T-helper 2 cell treated with Interferon-gamma antibody and Interleukin-4, amounts not matched to agents 5 μg/mL and 100 μg/mL, for 36 hours (primary cell): ENCODE data around the gene KLHL24.
"Not testable (repeated sequence)": the region's sequence is repeated elsewhere in the genome, so short reads cannot be mapped to it uniquely, and the experiment has no call there.

Source experiments
- DNase-seq: peaks from one replicate; pipeline ENCODE4 v3.0.0; 2021; ENCODE audit warnings: low spot score
- H3K27ac Mint-ChIP-seq: one replicate; pipeline ENCODE4 v1.8.0; 2021; ENCODE audit warnings: mild to moderate bottlenecking, mixed read lengths
- H3K27me3 Mint-ChIP-seq: one replicate; pipeline ENCODE4 v1.8.0; 2021; ENCODE audit warnings: low read depth, mixed read lengths
- H3K36me3 Mint-ChIP-seq: one replicate; pipeline ENCODE4 v1.8.0; 2021; ENCODE audit warnings: low read depth, mixed read lengths
- H3K4me1 Mint-ChIP-seq: one replicate; pipeline ENCODE4 v1.8.0; 2021; ENCODE audit warnings: low read depth, mixed read lengths
- H3K4me3 Mint-ChIP-seq: one replicate; pipeline ENCODE4 v1.8.0; 2022; ENCODE audit warnings: mild to moderate bottlenecking, moderate library complexity, mixed read lengths
- H3K9me3 Mint-ChIP-seq: one replicate; pipeline ENCODE4 v1.8.0; 2021; ENCODE audit warnings: mixed read lengths

Gene KLHL24

GRCh38 chr3:183692436-183692835 is 57.0 kb downstream of the KLHL24 start:
- peaks cover 5% of the 10 kb centered on the region for H3K4me1 Mint-ChIP-seq
- H3K4me3 Mint-ChIP-seq: no peak overlapping the region
- H3K27ac Mint-ChIP-seq: no peak overlapping the region
- DNase-seq: no peak
- no peaks in the 10 kb centered on the region for H3K9me3 Mint-ChIP-seq
- no peaks in the 10 kb centered on the region for H3K36me3 Mint-ChIP-seq
- no peaks in the 10 kb centered on the region for H3K27me3 Mint-ChIP-seq

GRCh38 chr3:183695569-183696364 is 60.3 kb downstream of the KLHL24 start:
- DNase-seq: no peak
- Mint-ChIP-seq H3K4me1 (peaks cover 23% of the 10 kb centered on the region), H3K9me3 (no peaks in the 10 kb centered on the region), H3K36me3 (peaks cover 11% of the 10 kb centered on the region), H3K27ac (no peak overlapping the region), H3K4me3 (no peak overlapping the region), H3K27me3 (no peaks in the 10 kb centered on the region)

GRCh38 chr3:183697123-183697609 is 61.7 kb downstream of the KLHL24 start:
- H3K9me3 Mint-ChIP-seq: no peaks in the 10 kb centered on the region
- DNase-seq: no peak
- H3K27ac Mint-ChIP-seq: peak overlapping the region; percentile 84
- H3K36me3 Mint-ChIP-seq: peaks cover 17% of the 10 kb centered on the region
- no peaks in the 10 kb centered on the region for H3K27me3 Mint-ChIP-seq
- peaks cover 27% of the 10 kb centered on the region for H3K4me1 Mint-ChIP-seq
- H3K4me3 Mint-ChIP-seq: peak overlapping the region; percentile 76

- peaks cover 17% of the 10 kb centered on the region for H3K36me3 Mint-ChIP-seq
- peak; percentile 80 for DNase-seq
- no peaks in the 10 kb centered on the region for H3K9me3 Mint-ChIP-seq
- H3K4me3 Mint-ChIP-seq: peak within 1 kb of the TSS; percentile 88
- H3K27me3 Mint-ChIP-seq: no peaks in the 10 kb centered on the region
- peak within 1 kb of the TSS; percentile 84 for H3K27ac Mint-ChIP-seq
- H3K4me1 Mint-ChIP-seq: peaks cover 27% of the 10 kb centered on the region
Observed at GRCh38 chr3:183697610-183698317, 62.3 kb downstream of the KLHL24 start, which contains the start of gene YEATS2. Gene YEATS2 (plus strand): TSS chr3:183697797. CDS start chr3:183715163, 17,366 bp downstream.

- Mint-ChIP-seq H3K4me1 (peaks cover 28% of the 10 kb centered on the region), H3K27ac (peak overlapping the region; percentile 75), H3K4me3 (peak overlapping the region; percentile 88), H3K9me3 (no peaks in the 10 kb centered on the region), H3K27me3 (no peaks in the 10 kb centered on the region), H3K36me3 (peaks cover 17% of the 10 kb centered on the region)
- peak; percentile 23 for DNase-seq
Observed at GRCh38 chr3:183698318-183698751, 62.9 kb downstream of the KLHL24 start.

GRCh38 chr3:183698756-183699155 is 63.3 kb downstream of the KLHL24 start:
- DNase-seq: no peak
- peaks cover 29% of the 10 kb centered on the region for H3K4me1 Mint-ChIP-seq
- no peaks in the 10 kb centered on the region for H3K27me3 Mint-ChIP-seq
- peaks cover 17% of the 10 kb centered on the region for H3K36me3 Mint-ChIP-seq
- no peaks in the 10 kb centered on the region for H3K9me3 Mint-ChIP-seq
- H3K27ac Mint-ChIP-seq: peak overlapping the region; percentile 75
- peak overlapping the region; percentile 88 for H3K4me3 Mint-ChIP-seq

GRCh38 chr3:183699238-183699947 is 64.0 kb downstream of the KLHL24 start:
- Mint-ChIP-seq H3K4me3 (peak overlapping the region; percentile 88), H3K27me3 (no peaks in the 10 kb centered on the region), H3K27ac (peak overlapping the region; percentile 75), H3K4me1 (peaks cover 32% of the 10 kb centered on the region), H3K36me3 (peaks cover 20% of the 10 kb centered on the region), H3K9me3 (no peaks in the 10 kb centered on the region)
- DNase-seq: no peak

- Mint-ChIP-seq H3K4me3 (no peak overlapping the region), H3K27me3 (no peaks in the 10 kb centered on the region), H3K4me1 (peaks cover 32% of the 10 kb centered on the region), H3K9me3 (no peaks in the 10 kb centered on the region), H3K36me3 (peaks cover 27% of the 10 kb centered on the region), H3K27ac (no peak overlapping the region)
- no peak for DNase-seq
Observed at GRCh38 chr3:183701744-183702143, 66.3 kb downstream of the KLHL24 start.

- not testable (repeated sequence) for H3K9me3 Mint-ChIP-seq, H3K27ac Mint-ChIP-seq, H3K27me3 Mint-ChIP-seq, DNase-seq, H3K4me3 Mint-ChIP-seq
- Mint-ChIP-seq H3K4me1 (peaks cover 26% of the 10 kb centered on the region), H3K36me3 (peaks cover 23% of the 10 kb centered on the region)
Observed at GRCh38 chr3:183703892-183704291, 68.5 kb downstream of the KLHL24 start.

- H3K4me1 Mint-ChIP-seq: peaks cover 3% of the 10 kb centered on the region
- DNase-seq: no peak
- H3K36me3 Mint-ChIP-seq: peaks cover 15% of the 10 kb centered on the region
- H3K27me3 Mint-ChIP-seq: no peaks in the 10 kb centered on the region
- no peak overlapping the region for H3K27ac Mint-ChIP-seq
- no peaks in the 10 kb centered on the region for H3K9me3 Mint-ChIP-seq
- no peak overlapping the region for H3K4me3 Mint-ChIP-seq
Observed at GRCh38 chr3:183710231-183710630, 74.8 kb downstream of the KLHL24 start.

GRCh38 chr3:183711516-183711915 is 76.1 kb downstream of the KLHL24 start:
- H3K27ac Mint-ChIP-seq: no peak overlapping the region
- no peak for DNase-seq
- peaks cover 10% of the 10 kb centered on the region for H3K36me3 Mint-ChIP-seq
- no peaks in the 10 kb centered on the region for H3K27me3 Mint-ChIP-seq
- H3K4me3 Mint-ChIP-seq: no peak overlapping the region
- peaks cover 3% of the 10 kb centered on the region for H3K4me1 Mint-ChIP-seq
- no peaks in the 10 kb centered on the region for H3K9me3 Mint-ChIP-seq

GRCh38 chr3:183714622-183715021 is 79.2 kb downstream of the KLHL24 start:
- Mint-ChIP-seq H3K4me1 (peaks cover 3% of the 10 kb centered on the region), H3K4me3 (no peak overlapping the region), H3K27ac (no peak overlapping the region), H3K36me3 (peaks cover 31% of the 10 kb centered on the region), H3K27me3 (no peaks in the 10 kb centered on the region), H3K9me3 (no peaks in the 10 kb centered on the region)
- no peak for DNase-seq

GRCh38 chr3:183718012-183718411 is 82.6 kb downstream of the KLHL24 start:
- H3K27me3 Mint-ChIP-seq: no peaks in the 10 kb centered on the region
- peaks cover 2% of the 10 kb centered on the region for H3K4me1 Mint-ChIP-seq
- no peaks in the 10 kb centered on the region for H3K9me3 Mint-ChIP-seq
- DNase-seq: no peak
- H3K4me3 Mint-ChIP-seq: no peak overlapping the region
- H3K36me3 Mint-ChIP-seq: peaks cover 44% of the 10 kb centered on the region
- H3K27ac Mint-ChIP-seq: no peak overlapping the region

GRCh38 chr3:183725387-183725786 is 90.0 kb downstream of the KLHL24 start:
- Mint-ChIP-seq H3K9me3 (no peaks in the 10 kb centered on the region), H3K36me3 (peaks cover 68% of the 10 kb centered on the region), H3K4me3 (no peak overlapping the region), H3K27ac (no peak overlapping the region), H3K27me3 (no peaks in the 10 kb centered on the region), H3K4me1 (no peaks in the 10 kb centered on the region)
- DNase-seq: no peak
